Stomach (tissue), 9 donors: ENCODE data around the gene LMOD2. TPM values are rescaled to one million over a fixed set of nuclear protein-coding genes. Genes with fewer than 3 reads are reported as not detected.
A peak's percentile ranks its signal among the peaks of the same experiment; 100 is the strongest.

Experiments
- DNase-seq, 2 donors: peaks; one replicate each; pipeline versions ENCODE4 v3.0.0 to v3.0.0-alpha.2; 2013 to 2019
- H3K27ac ChIP-seq, 5 donors: fragments of 200-600 bp in 4 of 5; sonication (generic) in 4 of 5; one replicate each; pipeline ENCODE4 v1.5.1; 2013 to 2019; ENCODE audit warnings: mild to moderate bottlenecking in 1 of 5, moderate library complexity in 1 of 5
- H3K27me3 ChIP-seq, 3 donors: fragments of 200-600 bp; sonication (generic); one replicate each; pipeline ENCODE4 v1.5.1; 2017 to 2019; ENCODE audit warnings: mixed run types in 1 of 3
- H3K36me3 ChIP-seq, 4 donors: fragments of 200-600 bp; sonication (generic); 1 replicate in 3 of 4; 2 replicates in 1 of 4; pipeline ENCODE4 v1.5.1; 2016 to 2019
- H3K4me1 ChIP-seq, 4 donors: fragments of 200-600 bp; sonication (generic); one replicate each; pipeline ENCODE4 v1.5.1; 2016 to 2019
- H3K4me3 ChIP-seq, 4 donors: fragments of 200-600 bp; sonication (generic) in 3 of 4; one replicate each; pipeline ENCODE4 v1.5.1; 2016 to 2019; ENCODE audit warnings: mild to moderate bottlenecking in 1 of 4
- H3K9me3 ChIP-seq, 4 donors: fragments of 200-600 bp; sonication (generic); one replicate each; pipeline ENCODE4 v1.5.1; 2016 to 2019
- EP300 ChIP-seq: sonication (generic); formaldehyde crosslinking; IDR thresholded peaks from one replicate; pipeline ENCODE4 v1.6.1; 2017; ENCODE audit warnings: antibody characterized with exemption
- POLR2A ChIP-seq, 4 donors: fragments of 450-650 bp; IDR thresholded peaks; one replicate each; pipeline ENCODE4 v1.6.1; 2016; ENCODE audit warnings: antibody characterized with exemption in 4 of 4, control low read depth in 2 of 4, mild to moderate bottlenecking in 1 of 4, moderate library complexity in 1 of 4
- POLR2AphosphoS5 ChIP-seq, 3 donors: sonication (generic); formaldehyde crosslinking; IDR thresholded peaks; one replicate each; pipeline ENCODE4 v1.6.1; 2016; ENCODE audit warnings: antibody characterized with exemption in 3 of 3
- WGBS, 5 donors: extraction: QIAGEN DNeasy Blood & Tissue Kit in 3 of 5; methylation state at CpG; one replicate each; pipeline versions ENCODE4 v1.1.5 to v1.1.7; 2013 to 2018; 5-methylcytosine and 5-hydroxymethylcytosine counted together
- intact Hi-C: fragments of 100-400 bp; cut with DNase I; formaldehyde crosslinking; loops from one replicate; pipeline ENCODE4 v1.15.1; 2023; ENCODE audit warnings: low total_unique reads
- polyA plus RNA-seq, 3 donors: library from polyadenylated mRNA; stranded (reverse); fragments of 200-250 nt; gene quantifications; one replicate each; pipeline ENCODE4 v1.2.3, GENCODE V29; 2013
- total RNA-seq, 5 donors: library from RNA; depleted of rRNA; stranded (reverse); fragments of >200 nt; gene quantifications; one replicate each; pipeline versions ENCODE4 v1.1.0 to v1.2.3, GENCODE V29; 2014 to 2016
- TF ChIP-seq, protein P1 (sequence below), 7 experiments: fragments of 450-650 bp in 4 of 7; fragments of 200-600 bp in 3 of 7; sonication (generic) in 3 of 7; IDR thresholded peaks; one replicate each; pipeline ENCODE4 v1.5.1; 2016 to 2019; ENCODE audit warnings: antibody characterized with exemption in 7 of 7, control low read depth in 2 of 7, mild to moderate bottlenecking in 1 of 7
- donor health status: healthy with polysubstance abuse.
- donor health status: Bipolar disorder and iron deficiency.
- donor health status: healthy.

The LMOD2 gene
- total and polyA plus RNA-seq, 8 donors: 0.05 to 0.46 (median 0.12) TPM; not detected in 5

DNA sequence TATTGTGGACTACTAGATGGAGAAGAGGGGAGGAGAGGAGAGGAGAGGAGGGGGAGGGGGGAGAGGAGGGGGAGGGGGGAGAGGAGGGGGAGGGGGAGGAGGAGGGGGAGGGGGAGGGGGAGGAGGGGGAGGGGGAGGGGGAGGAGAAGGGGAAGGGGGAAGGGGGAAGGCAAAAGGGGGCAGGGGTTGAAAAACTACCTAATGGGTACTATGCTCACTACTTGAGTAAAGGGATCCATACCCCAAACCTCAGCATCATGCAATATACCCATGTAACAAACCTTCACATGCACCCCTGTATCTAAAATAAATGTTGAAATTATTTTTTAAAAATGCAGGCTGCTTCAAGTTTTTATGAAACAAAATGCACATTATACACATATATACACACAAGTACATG is 15.1 kb upstream of the LMOD2 start:
- Histone ChIP-seq H3K36me3 (no peaks in the 10 kb centered on the region), H3K27ac (no peak overlapping the region), H3K4me3 (no peak overlapping the region), H3K4me1 (peaks cover 0 to 12% (median 7%) of the 10 kb centered on the region in 4 donors), H3K9me3 (no peaks in the 10 kb centered on the region), H3K27me3 (no peaks in the 10 kb centered on the region)
- TF ChIP-seq POLR2AphosphoS5 (IDR thresholded peaks at IDR 0.05) (no peak), POLR2A (IDR thresholded peaks at IDR 0.05) (no peak)
- TF ChIP-seq, protein P1, sequence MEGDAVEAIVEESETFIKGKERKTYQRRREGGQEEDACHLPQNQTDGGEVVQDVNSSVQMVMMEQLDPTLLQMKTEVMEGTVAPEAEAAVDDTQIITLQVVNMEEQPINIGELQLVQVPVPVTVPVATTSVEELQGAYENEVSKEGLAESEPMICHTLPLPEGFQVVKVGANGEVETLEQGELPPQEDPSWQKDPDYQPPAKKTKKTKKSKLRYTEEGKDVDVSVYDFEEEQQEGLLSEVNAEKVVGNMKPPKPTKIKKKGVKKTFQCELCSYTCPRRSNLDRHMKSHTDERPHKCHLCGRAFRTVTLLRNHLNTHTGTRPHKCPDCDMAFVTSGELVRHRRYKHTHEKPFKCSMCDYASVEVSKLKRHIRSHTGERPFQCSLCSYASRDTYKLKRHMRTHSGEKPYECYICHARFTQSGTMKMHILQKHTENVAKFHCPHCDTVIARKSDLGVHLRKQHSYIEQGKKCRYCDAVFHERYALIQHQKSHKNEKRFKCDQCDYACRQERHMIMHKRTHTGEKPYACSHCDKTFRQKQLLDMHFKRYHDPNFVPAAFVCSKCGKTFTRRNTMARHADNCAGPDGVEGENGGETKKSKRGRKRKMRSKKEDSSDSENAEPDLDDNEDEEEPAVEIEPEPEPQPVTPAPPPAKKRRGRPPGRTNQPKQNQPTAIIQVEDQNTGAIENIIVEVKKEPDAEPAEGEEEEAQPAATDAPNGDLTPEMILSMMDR (IDR thresholded peaks at IDR 0.05): no peak
- DNase-seq: no peak
- intact Hi-C loops: loop anchor here (5.0 kb wide), 1 partner anchor 222 kb away; no protein-coding TSS in a partner anchor

DNA sequence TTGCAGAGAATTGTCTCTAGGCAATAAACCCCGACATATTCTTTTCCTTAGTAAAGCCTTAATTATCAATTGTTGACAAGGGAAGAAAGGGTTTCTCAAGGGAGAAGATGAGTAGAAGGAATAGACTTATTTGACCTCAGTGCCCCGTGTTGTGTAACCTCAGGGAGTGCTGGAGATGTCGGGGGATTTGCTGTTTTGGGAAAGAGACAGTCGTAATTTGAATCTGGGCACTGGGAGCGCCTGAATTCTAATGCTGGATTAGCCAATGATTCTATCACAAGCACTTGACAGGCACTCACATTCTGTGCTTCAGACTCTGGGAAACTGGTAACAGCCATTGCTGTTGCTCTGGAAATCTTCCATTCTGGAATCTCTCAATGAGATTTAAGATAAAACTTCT is 13.8 kb upstream of the LMOD2 start:
- Histone ChIP-seq H3K27ac (no peak overlapping the region), H3K9me3 (no peaks in the 10 kb centered on the region), H3K36me3 (no peaks in the 10 kb centered on the region), H3K4me1 (peaks cover 0 to 12% (median 7%) of the 10 kb centered on the region in 4 donors), H3K27me3 (no peaks in the 10 kb centered on the region), H3K4me3 (no peak overlapping the region)
- no peak for DNase-seq
- TF ChIP-seq POLR2A (IDR thresholded peaks at IDR 0.05) (no peak), EP300 (no peak), POLR2AphosphoS5 (IDR thresholded peaks at IDR 0.05) (no peak)
- TF ChIP-seq, protein P1 (IDR thresholded peaks at IDR 0.05): no peak
- 82 to 89% (median 87%) methylated on average over 5 of the region's 5 CpGs for WGBS, 5 donors
- intact Hi-C loops: loop anchor here (5.0 kb wide), 1 partner anchor 220 kb away; no protein-coding TSS in a partner anchor

DNA sequence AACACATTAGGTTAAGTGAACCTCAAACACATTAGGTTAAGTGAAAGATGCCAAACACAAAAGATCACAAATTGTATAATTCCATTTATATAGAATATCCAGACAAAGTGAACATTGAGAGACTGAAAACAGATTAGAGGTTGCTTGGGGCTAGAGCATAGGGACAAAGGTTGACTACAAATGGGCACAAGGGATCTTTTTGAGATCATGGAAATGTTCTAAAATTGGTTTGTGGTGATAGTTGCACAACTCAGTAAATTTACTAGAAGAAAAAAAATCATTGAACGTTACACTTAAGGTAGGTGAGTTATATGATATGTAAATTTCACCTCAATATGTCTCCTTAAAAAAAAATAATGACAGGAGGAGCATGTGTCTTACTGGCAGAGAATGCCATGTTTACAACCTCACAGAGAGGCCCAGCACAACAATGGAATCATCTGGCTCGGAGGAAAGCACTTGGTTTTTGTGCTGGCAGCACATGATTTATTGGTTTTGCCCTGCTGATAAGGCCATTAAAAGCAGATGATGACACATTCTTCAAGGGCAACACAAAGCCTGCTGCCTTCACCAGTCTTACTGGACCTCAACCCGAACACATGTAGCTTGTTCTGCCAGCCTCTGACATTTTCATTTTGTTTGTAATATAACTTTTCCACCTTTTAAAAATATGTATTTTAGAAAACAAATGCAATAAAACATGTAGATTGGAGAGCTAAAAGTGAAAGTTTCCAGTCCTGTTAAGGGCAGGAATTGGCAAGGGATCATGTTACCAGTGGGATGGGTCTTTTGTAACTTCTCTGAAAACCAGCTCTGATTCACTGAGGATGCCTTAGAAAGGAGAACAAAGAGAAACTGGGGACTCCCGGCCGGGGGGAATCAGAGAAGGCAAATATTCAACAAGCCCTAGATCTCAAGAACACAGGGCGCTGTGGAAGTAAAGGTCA is 11.9 kb upstream of the LMOD2 start:
- WGBS, 5 donors: 19 to 27% (median 24%) methylated on average over 6 of the region's 6 CpGs
- peak in 1 of 2 donors; percentile 70 for DNase-seq
- peak in 1 of 3 donors; percentile 26 for TF ChIP-seq POLR2AphosphoS5 (IDR thresholded peaks at IDR 0.05)
- no peak for TF ChIP-seq POLR2A (IDR thresholded peaks at IDR 0.05)
- intact Hi-C loops: loop anchor here (5.0 kb wide), 1 partner anchor 219 kb away; no protein-coding TSS in a partner anchor
- Histone ChIP-seq H3K36me3 (no peaks in the 10 kb centered on the region), H3K27ac (peak overlapping the region in 1 of 5 donors; percentile 35), H3K4me3 (no peak overlapping the region), H3K4me1 (peaks cover 0 to 12% (median 7%) of the 10 kb centered on the region in 4 donors), H3K27me3 (no peaks in the 10 kb centered on the region), H3K9me3 (no peaks in the 10 kb centered on the region)

DNA sequence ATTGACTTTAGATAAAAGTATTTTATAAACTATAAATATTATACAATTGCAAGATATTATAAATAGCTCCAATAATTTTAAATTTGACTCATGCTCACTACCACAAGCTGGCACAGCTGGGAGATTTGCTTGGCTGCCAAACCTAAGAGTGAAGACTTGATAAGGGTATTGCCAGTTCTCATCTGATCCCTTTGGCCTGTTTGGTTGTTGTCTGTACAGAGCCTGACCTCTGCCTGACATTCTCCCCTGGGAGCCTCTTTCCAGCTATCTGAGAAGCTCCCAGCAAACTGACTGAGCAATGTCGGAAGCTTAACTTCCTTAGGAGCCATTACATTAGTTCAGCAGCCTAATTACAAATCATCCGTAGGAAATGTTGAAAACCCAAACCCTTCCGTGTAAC is 10.2 kb upstream of the LMOD2 start:
- Histone ChIP-seq H3K9me3 (no peaks in the 10 kb centered on the region), H3K4me3 (no peak overlapping the region), H3K27me3 (no peaks in the 10 kb centered on the region), H3K27ac (no peak overlapping the region), H3K36me3 (no peaks in the 10 kb centered on the region), H3K4me1 (peaks cover 0 to 12% (median 7%) of the 10 kb centered on the region in 4 donors)
- DNase-seq: peak in 1 of 2 donors; percentile 16
- 59 to 74% (median 73%) methylated on average over 3 of the region's 3 CpGs for WGBS, 5 donors
- TF ChIP-seq, protein P1 (IDR thresholded peaks at IDR 0.05): no peak
- TF ChIP-seq POLR2AphosphoS5 (IDR thresholded peaks at IDR 0.05): no peak
- no peak for TF ChIP-seq POLR2A (IDR thresholded peaks at IDR 0.05)
- TF ChIP-seq EP300: no peak
- intact Hi-C loops: no loop called here
